Measurements from ENCODE around the gene CLSTN2. TPM values are rescaled to one million over a fixed set of nuclear protein-coding genes. Genes with fewer than 3 reads are reported as not detected.

The CLSTN2 gene
- total and polyA plus RNA-seq, 2 of the 4 experiments (the other 2 are of a cell fraction): under 0.01 to 0.07 TPM

DNA sequence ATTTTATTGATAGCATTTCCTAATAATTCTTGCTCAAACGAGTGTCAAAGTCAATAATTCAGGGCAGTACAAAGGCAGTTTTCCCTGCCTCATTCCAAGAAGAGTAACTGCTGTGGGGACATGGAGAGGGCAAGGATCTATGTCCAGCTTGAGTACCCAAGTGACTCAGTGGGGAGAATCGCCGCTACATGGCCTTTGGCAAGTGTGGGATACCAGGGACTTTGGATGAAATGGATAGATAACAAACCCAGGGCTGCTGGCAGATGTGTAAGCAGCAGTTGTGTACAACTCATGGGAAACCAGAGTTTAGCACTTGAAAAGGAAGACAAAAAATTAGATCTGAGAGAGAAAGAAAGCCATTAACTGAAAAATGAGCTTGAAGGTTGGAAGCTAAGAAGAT, 620.7 kb downstream of the CLSTN2 start:
- Histone ChIP-seq H3K56ac (ENCODE audit: extremely low read depth, insufficient read depth, low read length) (no peak overlapping the region), H3K4me2 (ENCODE audit: low read depth, low read length) (no peak overlapping the region), H3K14ac (replicated peaks; ENCODE audit: low read depth, low read length) (no peak overlapping the region), H4K91ac (ENCODE audit: insufficient read depth, low read depth, low read length) (no peak overlapping the region), H2AFZ (replicated peaks; ENCODE audit: low read length, poor library complexity) (no peak overlapping the region), H3K18ac (ENCODE audit: low read depth, low read length) (no peak overlapping the region), H2BK15ac (ENCODE audit: low read depth, low read length) (no peak overlapping the region), H3K79me1 (ENCODE audit: low read depth in 1 of 2, low read length in 2 of 2) (no peaks in the 10 kb centered on the region), H4K8ac (ENCODE audit: low read depth in 2 of 2, low read length in 2 of 2) (no peak overlapping the region), H3K9me3 (ENCODE audit: control insufficient read depth, insufficient read depth, low read length) (peaks cover 5% of the 10 kb centered on the region; the same call in 1 of the 2 replicates), H3K4me1 (ENCODE audit: control insufficient read depth, insufficient read depth, low read length) (no peaks in the 10 kb centered on the region), H2BK5ac (ENCODE audit: low read depth, low read length, poor library complexity, severe bottlenecking) (no peak overlapping the region), H3K4ac (ENCODE audit: low read depth, low read length) (no peak overlapping the region), H2AK5ac (ENCODE audit: low read depth, low read length) (no peak overlapping the region), H3K9ac (ENCODE audit: low read depth, low read length) (no peak overlapping the region), H3K9me1 (ENCODE audit: insufficient read depth, low read length) (no peaks in the 10 kb centered on the region), H2AK9ac (replicated peaks; ENCODE audit: low read depth, low read length, poor library complexity) (no peak overlapping the region), H3K23ac (ENCODE audit: low read depth, low read length) (no peak overlapping the region), H4K5ac (ENCODE audit: low read depth, low read length) (no peak overlapping the region), H2BK20ac (ENCODE audit: low read depth, low read length) (no peak overlapping the region), H3K36me3 (ENCODE audit: control insufficient read depth, insufficient read depth, low read length) (no peaks in the 10 kb centered on the region), H4K20me1 (ENCODE audit: insufficient read depth, low read length) (no peaks in the 10 kb centered on the region), H3K4me3 (ENCODE audit: insufficient read depth, low read depth, low read length) (no peak overlapping the region), H2BK120ac (ENCODE audit: low read depth, low read length) (no peak overlapping the region), H3K27ac (ENCODE audit: insufficient read depth, low read length) (no peak overlapping the region), H3K27me3 (ENCODE audit: control insufficient read depth, insufficient read depth, low read length) (no peaks in the 10 kb centered on the region)
- WGBS, 2 experiments (ENCODE audit: extremely low coverage in 2 of 2, insufficient read length in 1 of 2): 60% methylated on average over 2 of the region's 3 CpGs; no CpG with 5 or more reads in 1 of the 2 experiments
- no peak for ATAC-seq (ENCODE audit: low read depth)
- dilution Hi-C loops (cut with HindIII; ENCODE audit: low sequenced_read_pairs, unreplicated experiment): no loop called here
- intact Hi-C loops (cut with micrococcal nuclease): no loop called here
- in situ Hi-C loops (cut with MboI; ENCODE audit: low sequenced_read_pairs): no loop called here
- DNase-seq: no peak
- POLR2A ChIA-PET (ENCODE audit: unreplicated experiment): no interaction called here
- BruUV-seq (replicated peaks): no TSS peak
- TF ChIP-seq, protein P1, sequence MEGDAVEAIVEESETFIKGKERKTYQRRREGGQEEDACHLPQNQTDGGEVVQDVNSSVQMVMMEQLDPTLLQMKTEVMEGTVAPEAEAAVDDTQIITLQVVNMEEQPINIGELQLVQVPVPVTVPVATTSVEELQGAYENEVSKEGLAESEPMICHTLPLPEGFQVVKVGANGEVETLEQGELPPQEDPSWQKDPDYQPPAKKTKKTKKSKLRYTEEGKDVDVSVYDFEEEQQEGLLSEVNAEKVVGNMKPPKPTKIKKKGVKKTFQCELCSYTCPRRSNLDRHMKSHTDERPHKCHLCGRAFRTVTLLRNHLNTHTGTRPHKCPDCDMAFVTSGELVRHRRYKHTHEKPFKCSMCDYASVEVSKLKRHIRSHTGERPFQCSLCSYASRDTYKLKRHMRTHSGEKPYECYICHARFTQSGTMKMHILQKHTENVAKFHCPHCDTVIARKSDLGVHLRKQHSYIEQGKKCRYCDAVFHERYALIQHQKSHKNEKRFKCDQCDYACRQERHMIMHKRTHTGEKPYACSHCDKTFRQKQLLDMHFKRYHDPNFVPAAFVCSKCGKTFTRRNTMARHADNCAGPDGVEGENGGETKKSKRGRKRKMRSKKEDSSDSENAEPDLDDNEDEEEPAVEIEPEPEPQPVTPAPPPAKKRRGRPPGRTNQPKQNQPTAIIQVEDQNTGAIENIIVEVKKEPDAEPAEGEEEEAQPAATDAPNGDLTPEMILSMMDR (conservative IDR thresholded peaks at IDR 0.05; ENCODE audit: low read depth, low read length): no peak
- no peak for TF ChIP-seq CHD1 (IDR thresholded peaks at IDR 0.05; ENCODE audit: low read depth, low read length)
- TF ChIP-seq BHLHE40 (IDR thresholded peaks at IDR 0.05; ENCODE audit: low read depth, low read length): no peak
- TF ChIP-seq MAZ (IDR thresholded peaks at IDR 0.05; ENCODE audit: borderline replicate concordance, low read depth, low read length): no peak
- TF ChIP-seq RCOR1 (IDR thresholded peaks at IDR 0.05; ENCODE audit: insufficient replicate concordance, low read length): no peak
- no peak for TF ChIP-seq MXI1 (IDR thresholded peaks at IDR 0.05; ENCODE audit: borderline replicate concordance, low read depth, low read length)
- TF ChIP-seq, protein P2, sequence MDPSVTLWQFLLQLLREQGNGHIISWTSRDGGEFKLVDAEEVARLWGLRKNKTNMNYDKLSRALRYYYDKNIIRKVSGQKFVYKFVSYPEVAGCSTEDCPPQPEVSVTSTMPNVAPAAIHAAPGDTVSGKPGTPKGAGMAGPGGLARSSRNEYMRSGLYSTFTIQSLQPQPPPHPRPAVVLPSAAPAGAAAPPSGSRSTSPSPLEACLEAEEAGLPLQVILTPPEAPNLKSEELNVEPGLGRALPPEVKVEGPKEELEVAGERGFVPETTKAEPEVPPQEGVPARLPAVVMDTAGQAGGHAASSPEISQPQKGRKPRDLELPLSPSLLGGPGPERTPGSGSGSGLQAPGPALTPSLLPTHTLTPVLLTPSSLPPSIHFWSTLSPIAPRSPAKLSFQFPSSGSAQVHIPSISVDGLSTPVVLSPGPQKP (IDR thresholded peaks at IDR 0.05; ENCODE audit: borderline replicate concordance, low read depth, low read length): no peak
- TF ChIP-seq POLR2A (IDR thresholded peaks at IDR 0.05; ENCODE audit: low read depth, low read length): no peak
- TF ChIP-seq RAD21 (IDR thresholded peaks at IDR 0.05; ENCODE audit: low read length): no peak
- TF ChIP-seq NFE2L2 (IDR thresholded peaks at IDR 0.05; ENCODE audit: low read depth, low read length): no peak
- TF ChIP-seq FOS (IDR thresholded peaks at IDR 0.05; ENCODE audit: low read depth, low read length): no peak
- TF ChIP-seq SMC3 (IDR thresholded peaks at IDR 0.05; ENCODE audit: low read depth, low read length): no peak
- no peak for TF ChIP-seq MAFK (IDR thresholded peaks at IDR 0.05; ENCODE audit: low read depth, low read length)
- no peak for TF ChIP-seq CEBPB (IDR thresholded peaks at IDR 0.05; ENCODE audit: low read depth, low read length)
- no peak for TF ChIP-seq RFX5 (IDR thresholded peaks at IDR 0.05; ENCODE audit: low read depth, low read length)
- TF ChIP-seq, protein P3, sequence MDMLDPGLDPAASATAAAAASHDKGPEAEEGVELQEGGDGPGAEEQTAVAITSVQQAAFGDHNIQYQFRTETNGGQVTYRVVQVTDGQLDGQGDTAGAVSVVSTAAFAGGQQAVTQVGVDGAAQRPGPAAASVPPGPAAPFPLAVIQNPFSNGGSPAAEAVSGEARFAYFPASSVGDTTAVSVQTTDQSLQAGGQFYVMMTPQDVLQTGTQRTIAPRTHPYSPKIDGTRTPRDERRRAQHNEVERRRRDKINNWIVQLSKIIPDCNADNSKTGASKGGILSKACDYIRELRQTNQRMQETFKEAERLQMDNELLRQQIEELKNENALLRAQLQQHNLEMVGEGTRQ (IDR thresholded peaks at IDR 0.05; ENCODE audit: low read depth, low read length): no peak
- CTCF ChIA-PET: no interaction called here

Data from IMR-90 (cell line).